ENCODE data around the gene GSK3A. TPM values are rescaled to one million over a fixed set of nuclear protein-coding genes. Genes with fewer than 3 reads are reported as not detected.

The GSK3A gene
- total and polyA plus RNA-seq, 9 of the 15 experiments (the other 6 are each of a cell fraction or from before 2014, with no cell fraction given) = 0.62 to 90.7 (median 33.3) TPM

GRCh38 chr19:42244347-42245220 lies 2.2 kb upstream of the GSK3A start (continued):
- TF ChIP-seq NCOA6 (IDR thresholded peaks at IDR 0.05) = no peak
- TF ChIP-seq MCM3 (IDR thresholded peaks at IDR 0.05) = no peak
- peak; percentile 76 for TF ChIP-seq ATF7 (IDR thresholded peaks at IDR 0.05)
- peak; percentile 44; a peak in 3 of 4 replicates for TF ChIP-seq RAD21 (CRISPR knock-in tag; conservative IDR thresholded peaks at IDR 0.05 in 1 of 2, IDR thresholded peaks at IDR 0.05 in 1 of 2)
- TF ChIP-seq TSHZ1 (CRISPR knock-in tag; IDR thresholded peaks at IDR 0.05) = no peak
- TF ChIP-seq DPF2 (IDR thresholded peaks at IDR 0.05) = no peak
- TF ChIP-seq SRSF9 (IDR thresholded peaks at IDR 0.05; ENCODE audit: borderline replicate concordance, low read depth, low read length) = no peak
- TF ChIP-seq E2F3 (CRISPR knock-in tag; IDR thresholded peaks at IDR 0.05) = peak; percentile 76; the same call in 1 of the 2 replicates
- TF ChIP-seq ZNF12 (CRISPR knock-in tag; IDR thresholded peaks at IDR 0.05) = peak; percentile 57; the same call in 1 of the 2 replicates
- TF ChIP-seq TSC22D4 (tag; IDR thresholded peaks at IDR 0.05) = no peak
- TF ChIP-seq EHMT2 (IDR thresholded peaks at IDR 0.05) = no peak
- no peak for TF ChIP-seq ZNF407 (IDR thresholded peaks at IDR 0.05; ENCODE audit: low read depth)
- TF ChIP-seq ZNF197 (CRISPR knock-in tag; IDR thresholded peaks at IDR 0.05; ENCODE audit: low read depth) = peak; percentile 84
- TF ChIP-seq NBN (IDR thresholded peaks at IDR 0.05; ENCODE audit: low read depth) = no peak
- TF ChIP-seq ZNF76 (CRISPR knock-in tag; IDR thresholded peaks at IDR 0.05; ENCODE audit: borderline replicate concordance) = peak; percentile 86; the same call in 1 of the 2 replicates
- TF ChIP-seq BRF1 (IDR thresholded peaks at IDR 0.05; ENCODE audit: borderline replicate concordance, extremely low read depth, insufficient read length) = no peak
- no peak for TF ChIP-seq HNRNPK (IDR thresholded peaks at IDR 0.05; ENCODE audit: low read depth, low read length, poor library complexity, severe bottlenecking)
